HEK293T (cell line): ENCODE data around the gene ADCY10.

Experiments
- BHLHE40 ChIP-seq: fragments of 450-650 bp; IDR thresholded peaks from 2 replicates; pipeline ENCODE4 v1.6.1; 2016; ENCODE audit warnings: mild to moderate bottlenecking, moderate library complexity, borderline replicate concordance
- ELF4 ChIP-seq: fragments of 450-650 bp; IDR thresholded peaks from 2 replicates; pipeline ENCODE4 v1.6.1; 2017; ENCODE audit warnings: antibody characterized with exemption
- FOXA1 ChIP-seq: fragments of 450-650 bp; IDR thresholded peaks from 2 replicates; pipeline ENCODE4 v1.6.1; 2016; ENCODE audit warnings: mild to moderate bottlenecking
- FOXM1 ChIP-seq: fragments of 450-650 bp; IDR thresholded peaks from 2 replicates; pipeline ENCODE4 v1.6.1; 2017; ENCODE audit warnings: mild to moderate bottlenecking, borderline replicate concordance
- HDGF ChIP-seq: fragments of 450-650 bp; IDR thresholded peaks from 2 replicates; pipeline ENCODE4 v1.6.1; 2017; ENCODE audit warnings: antibody characterized with exemption, borderline replicate concordance
- TARDBP ChIP-seq: fragments of 450-650 bp; IDR thresholded peaks from 2 replicates; pipeline ENCODE4 v1.6.1; 2016

- no peak for TF ChIP-seq ELF4
- no peak for TF ChIP-seq FOXA1
- no peak for TF ChIP-seq TARDBP
- no peak for TF ChIP-seq BHLHE40
- TF ChIP-seq FOXM1 = no peak
- TF ChIP-seq HDGF = no peak
These were observed 74.9 kb downstream of the ADCY10 start for GRCh38 chr1:167839009-167839408.
